Activated CD4-positive, alpha-beta memory T cell treated with anti-CD3 and anti-CD28 coated beads, Interleukin-2, amount 10 ng/mL, durations not matched to agents 7 days and 5 days (primary cell): ENCODE data around the gene ADAMTSL3. TPM values are rescaled to one million over a fixed set of nuclear protein-coding genes. Genes with fewer than 3 reads are reported as not detected.

ENCODE experiments used
- CTCF ChIA-PET: fragments of 350-600 bp; sonication (Branson Sonifier 250); formaldehyde crosslinking; loops from one replicate; lab custom pipeline; 2021; ENCODE audit warnings: antibody characterized with exemption, inconsistent platforms; lab: Charles Lee
- POLR2A ChIA-PET: fragments of 350-600 bp; sonication (Branson Sonifier 250); formaldehyde crosslinking; loops from one replicate; lab custom pipeline; 2021; ENCODE audit warnings: antibody characterized with exemption; lab: Charles Lee
- DNase-seq: peaks from one replicate; pipeline ENCODE4 v3.0.0-alpha.2; 2020
- H3K27ac Mint-ChIP-seq: one replicate; pipeline ENCODE4 v1.8.0; 2021; ENCODE audit warnings: mild to moderate bottlenecking, mixed read lengths
- H3K27me3 Mint-ChIP-seq: one replicate; pipeline ENCODE4 v1.8.0; 2021; ENCODE audit warnings: mixed read lengths
- H3K36me3 Mint-ChIP-seq: one replicate; pipeline ENCODE4 v1.8.0; 2021; ENCODE audit warnings: low read depth, mixed read lengths
- H3K4me1 Mint-ChIP-seq: one replicate; pipeline ENCODE4 v1.8.0; 2021; ENCODE audit warnings: mixed read lengths
- H3K4me3 Mint-ChIP-seq: one replicate; pipeline ENCODE4 v1.8.0; 2021; ENCODE audit warnings: mild to moderate bottlenecking, mixed read lengths
- H3K9me3 Mint-ChIP-seq: one replicate; pipeline ENCODE4 v1.8.0; 2021; ENCODE audit warnings: mixed read lengths
- total RNA-seq, 2 experiments: library from RNA; stranded (reverse); gene quantifications; one replicate each; pipeline ENCODE4 v1.2.3, GENCODE V29; 2021

The ADAMTSL3 gene
- total RNA-seq, 2 experiments from 2014 or later, result not detected

DNA sequence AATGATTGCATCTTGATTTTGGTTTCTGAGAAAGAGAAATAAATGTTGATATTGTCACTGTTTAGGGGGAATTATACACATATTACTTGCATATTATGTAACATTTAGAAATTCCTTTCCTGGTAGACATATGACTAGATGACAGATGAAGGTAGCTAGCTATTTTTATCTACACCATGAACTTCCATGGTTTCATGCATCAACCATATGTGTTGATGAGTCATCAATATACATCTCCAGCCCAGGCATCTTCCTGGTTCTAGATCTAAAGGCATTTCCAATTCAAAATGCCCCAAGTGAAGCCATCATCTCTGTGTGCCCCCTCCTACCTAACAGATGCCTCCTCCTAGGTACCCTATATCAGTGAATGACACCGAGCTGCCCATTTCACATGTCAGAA is 9.5 kb upstream of the ADAMTSL3 start:
- DNase-seq, result no peak
- CTCF ChIA-PET, result no interaction called here
- H3K4me1 Mint-ChIP-seq, result no peaks in the 10 kb centered on the region

DNA sequence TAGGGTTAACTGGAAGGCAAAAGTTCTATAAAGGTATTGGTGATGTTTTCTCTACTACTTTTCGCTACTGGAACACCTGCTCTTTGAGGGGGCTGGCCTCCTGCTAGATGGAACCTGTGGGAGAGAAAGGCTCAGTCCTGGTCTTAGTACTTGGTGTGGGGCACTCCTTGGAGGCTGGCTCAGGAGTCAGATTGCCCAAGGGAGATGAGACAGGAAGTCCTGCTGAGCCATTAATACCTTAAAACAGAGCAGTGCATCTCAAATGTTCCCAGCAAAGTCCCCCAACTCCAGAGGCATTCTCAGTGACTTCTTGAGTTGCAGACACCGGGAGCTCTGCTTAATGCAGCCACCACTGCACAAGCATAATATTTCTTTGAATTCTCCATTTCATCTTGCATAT is 3.1 kb upstream of the ADAMTSL3 start:
- DNase-seq, result no peak
- Mint-ChIP-seq H3K36me3 (no peaks in the 10 kb centered on the region), H3K4me3 (no peak overlapping the region), H3K4me1 (no peaks in the 10 kb centered on the region), H3K27ac (no peak overlapping the region), H3K27me3 (peaks cover 19% of the 10 kb centered on the region), H3K9me3 (no peaks in the 10 kb centered on the region)
- ChIA-PET CTCF (no interaction called here), POLR2A (no interaction called here)

More for the DNA sequence above, 9.5 kb upstream of the ADAMTSL3 start:
- peaks cover 6% of the 10 kb centered on the region for H3K9me3 Mint-ChIP-seq
- no peak overlapping the region for H3K4me3 Mint-ChIP-seq
- POLR2A ChIA-PET, result no interaction called here
- no peak overlapping the region for H3K27ac Mint-ChIP-seq
- H3K36me3 Mint-ChIP-seq, result no peaks in the 10 kb centered on the region
- H3K27me3 Mint-ChIP-seq, result no peaks in the 10 kb centered on the region

DNA sequence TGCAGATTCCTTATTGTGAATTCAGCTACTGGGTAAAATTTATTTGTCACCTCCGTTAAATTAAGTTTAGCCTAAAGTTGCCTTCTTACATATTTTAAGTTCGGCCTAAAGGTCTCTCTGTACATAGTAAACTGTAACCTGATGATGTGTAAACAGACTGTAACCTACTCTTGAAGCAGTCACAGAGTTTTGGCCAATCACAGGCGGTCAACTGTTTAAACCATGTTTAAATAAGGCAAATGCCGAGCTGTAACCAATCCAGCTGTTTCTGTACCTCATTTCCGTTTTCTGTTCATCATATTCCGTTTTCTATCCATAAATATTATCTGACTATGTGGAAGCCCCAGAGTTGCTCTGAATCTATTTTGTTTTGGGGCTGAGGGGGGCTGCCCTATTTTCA is 2.4 kb upstream of the ADAMTSL3 start:
- Mint-ChIP-seq H3K4me1 (no peaks in the 10 kb centered on the region), H3K27me3 (peaks cover 19% of the 10 kb centered on the region), H3K4me3 (no peak overlapping the region), H3K9me3 (no peaks in the 10 kb centered on the region), H3K36me3 (no peaks in the 10 kb centered on the region), H3K27ac (no peak overlapping the region)
- ChIA-PET CTCF (no interaction called here), POLR2A (no interaction called here)
- DNase-seq, result no peak

DNA sequence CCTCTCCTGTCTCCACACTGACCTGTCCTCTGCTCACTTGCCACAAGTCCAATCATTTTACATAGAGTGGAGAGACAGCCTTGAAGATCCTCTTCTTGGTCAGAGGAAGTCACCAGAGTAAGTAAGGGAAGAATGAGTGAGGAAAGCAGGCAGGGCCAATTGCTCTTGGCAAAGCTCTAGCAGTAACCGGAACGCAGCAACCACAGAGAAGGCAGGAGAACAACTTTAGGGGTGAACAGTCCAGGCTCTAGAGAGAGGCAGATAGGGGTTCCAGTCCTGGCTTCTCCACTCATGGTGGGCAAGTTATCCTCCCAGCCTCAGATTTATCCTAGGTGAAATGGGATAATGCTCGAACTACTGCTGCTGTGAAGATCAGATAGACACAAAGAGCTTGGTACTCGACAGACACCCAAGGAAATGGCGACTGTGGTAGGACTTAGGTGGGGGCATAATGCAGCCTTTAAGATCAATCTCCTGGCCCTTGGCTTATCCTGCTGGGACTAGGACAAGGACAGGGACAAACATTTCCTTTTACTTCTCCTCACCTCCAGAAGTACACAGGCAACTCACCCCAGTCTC is 1.2 kb upstream of the ADAMTSL3 start:
- H3K4me3 Mint-ChIP-seq, result no peak overlapping the region
- no peaks in the 10 kb centered on the region for H3K4me1 Mint-ChIP-seq
- no peaks in the 10 kb centered on the region for H3K9me3 Mint-ChIP-seq
- no peaks in the 10 kb centered on the region for H3K36me3 Mint-ChIP-seq
- POLR2A ChIA-PET, result no interaction called here
- H3K27ac Mint-ChIP-seq, result no peak overlapping the region
- no peak for DNase-seq
- peaks cover 19% of the 10 kb centered on the region for H3K27me3 Mint-ChIP-seq
- CTCF ChIA-PET, result no interaction called here

DNA sequence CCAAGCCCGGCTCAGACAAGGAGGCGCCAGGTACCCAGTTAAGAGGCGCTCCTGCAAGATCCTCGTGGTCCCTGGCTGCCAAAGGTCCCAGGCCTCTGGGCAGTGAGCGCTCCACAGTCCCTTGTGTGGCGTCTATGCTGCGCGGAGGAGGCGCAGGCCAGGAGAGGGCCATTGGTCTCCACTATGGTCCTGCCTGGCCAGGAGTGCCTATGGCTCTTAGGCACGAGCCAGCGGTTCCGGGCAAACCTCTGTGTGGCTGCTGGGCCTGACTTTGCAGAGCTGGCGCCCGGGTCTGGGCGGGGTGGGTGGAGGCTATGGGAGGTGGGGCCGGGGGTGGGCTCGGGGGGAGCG is 660 bp upstream of the ADAMTSL3 start:
- peaks cover 19% of the 10 kb centered on the region for H3K27me3 Mint-ChIP-seq
- H3K27ac Mint-ChIP-seq, result no peak overlapping the region
- DNase-seq, result no peak
- ChIA-PET POLR2A (no interaction called here), CTCF (no interaction called here)
- H3K4me3 Mint-ChIP-seq, result no peak overlapping the region
- no peaks in the 10 kb centered on the region for H3K9me3 Mint-ChIP-seq
- no peaks in the 10 kb centered on the region for H3K36me3 Mint-ChIP-seq
- no peaks in the 10 kb centered on the region for H3K4me1 Mint-ChIP-seq

DNA sequence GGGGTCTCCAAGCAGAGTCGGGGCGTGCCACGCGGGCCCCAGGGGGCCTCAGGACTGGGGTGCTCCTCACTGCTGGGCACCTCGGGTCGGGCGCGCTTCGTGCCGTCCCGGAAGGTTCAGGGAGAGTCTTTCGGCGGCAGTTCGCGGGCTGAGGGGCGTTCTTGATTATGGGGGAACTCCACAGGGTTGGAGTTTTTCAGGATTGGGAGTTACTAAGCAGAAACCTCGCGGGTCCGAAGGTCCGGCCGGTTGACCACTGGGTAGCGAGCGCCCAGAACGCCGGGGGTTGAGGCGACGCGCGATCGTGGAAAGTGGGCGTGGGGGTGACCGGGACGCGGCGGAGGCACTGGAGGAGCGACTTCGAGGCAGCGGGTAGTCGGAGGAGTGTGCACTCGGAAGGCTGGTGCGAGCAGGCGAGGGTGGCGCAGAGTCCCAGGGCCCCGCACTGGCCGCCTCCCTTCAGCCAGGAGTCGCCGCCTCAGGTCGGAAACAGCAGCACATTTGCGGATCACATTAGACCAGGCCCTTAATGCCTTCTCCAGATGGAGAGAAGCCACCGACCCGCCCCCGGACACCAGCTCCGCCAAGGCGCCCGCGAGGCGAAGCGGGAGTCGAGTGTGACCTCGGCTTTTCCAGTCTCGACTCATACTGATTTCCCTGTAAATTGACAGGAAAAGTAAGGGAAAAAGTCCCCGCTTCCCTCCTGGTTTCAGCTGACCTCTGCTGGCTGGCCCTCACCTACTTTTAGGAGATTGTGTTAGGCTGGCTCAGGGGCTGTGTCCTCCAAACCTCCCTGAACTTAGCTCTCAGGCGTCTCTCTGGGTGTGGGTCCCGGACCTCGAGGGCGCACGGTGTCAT is 685 bp downstream of the ADAMTSL3 start:
- H3K27me3 Mint-ChIP-seq, result peaks cover 19% of the 10 kb centered on the region
- no peak overlapping the region for H3K27ac Mint-ChIP-seq
- DNase-seq, result no peak
- POLR2A ChIA-PET, result no interaction called here
- no peaks in the 10 kb centered on the region for H3K4me1 Mint-ChIP-seq
- no peaks in the 10 kb centered on the region for H3K9me3 Mint-ChIP-seq
- no peak overlapping the region for H3K4me3 Mint-ChIP-seq
- H3K36me3 Mint-ChIP-seq, result no peaks in the 10 kb centered on the region
- CTCF ChIA-PET, result no interaction called here

DNA sequence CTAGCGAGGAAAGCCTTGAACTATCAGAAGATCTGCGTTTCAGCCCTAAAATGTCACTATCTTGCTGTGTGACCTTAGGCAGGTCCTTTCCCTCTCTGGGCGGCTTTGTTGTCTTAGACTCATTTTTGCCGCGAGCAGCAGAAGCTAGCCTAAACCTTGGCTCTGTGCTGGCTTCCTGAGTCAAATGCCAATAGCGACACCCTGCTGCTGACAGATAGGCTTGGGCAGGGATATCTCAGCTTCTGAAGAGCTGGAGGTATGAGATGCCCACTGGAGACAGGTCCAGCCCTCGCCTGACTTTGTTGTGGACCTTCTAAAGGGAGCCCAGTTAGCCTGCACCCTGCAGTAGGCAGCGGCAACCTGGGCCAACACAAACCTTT is 1.3 kb downstream of the ADAMTSL3 start:
- no peak for DNase-seq
- Mint-ChIP-seq H3K27ac (no peak overlapping the region), H3K4me1 (no peaks in the 10 kb centered on the region), H3K4me3 (no peak overlapping the region), H3K9me3 (no peaks in the 10 kb centered on the region), H3K36me3 (no peaks in the 10 kb centered on the region), H3K27me3 (peaks cover 19% of the 10 kb centered on the region)
- ChIA-PET CTCF (no interaction called here), POLR2A (no interaction called here)

DNA sequence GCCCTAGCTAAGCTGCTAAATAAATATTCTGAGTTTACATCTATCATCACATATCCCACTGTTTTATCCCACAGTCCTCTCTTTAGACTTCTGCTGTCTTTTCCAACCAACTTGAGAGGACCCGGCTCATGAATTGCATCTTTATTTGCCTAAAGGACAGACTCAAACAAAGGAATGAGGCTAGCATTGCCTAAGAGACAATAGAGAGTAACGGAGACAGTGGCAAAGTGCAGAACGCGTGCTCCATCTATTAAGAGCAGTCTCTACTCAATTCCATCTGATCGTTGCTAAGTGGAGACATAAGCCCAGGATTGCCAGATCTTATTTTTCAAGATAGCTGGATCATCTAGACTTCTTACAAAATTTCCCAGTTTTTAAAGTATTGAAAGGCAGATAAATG is 2.3 kb downstream of the ADAMTSL3 start:
- H3K27ac Mint-ChIP-seq, result no peak overlapping the region

DNA sequence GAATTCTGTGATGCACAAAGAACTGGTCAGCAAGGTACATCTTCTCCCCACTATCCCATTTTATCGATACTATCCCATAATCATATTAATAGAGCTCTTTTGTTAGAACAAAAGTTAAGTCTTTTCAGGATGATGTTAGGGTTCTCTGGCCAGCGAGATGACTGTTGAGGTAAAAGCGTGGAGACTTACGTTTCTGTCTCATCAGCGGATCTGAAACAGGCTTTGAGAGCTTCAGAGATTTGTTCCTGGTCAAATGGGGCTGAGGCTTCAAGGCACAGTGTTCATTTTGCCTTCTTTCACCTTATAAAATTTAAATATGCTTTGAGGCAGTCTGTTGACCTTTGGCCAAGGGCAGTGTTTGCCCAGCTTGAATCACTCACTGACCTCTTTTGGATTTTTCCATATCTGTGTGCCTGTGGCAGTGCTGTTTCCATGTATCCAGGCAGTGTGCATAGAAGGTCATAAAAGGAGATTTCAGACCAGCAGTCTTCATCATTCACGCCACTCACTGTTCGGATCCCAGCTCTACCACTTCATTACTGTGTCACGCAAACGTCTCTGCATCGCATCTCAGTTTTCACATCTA is 3.1 kb downstream of the ADAMTSL3 start:
- H3K9me3 Mint-ChIP-seq, result no peaks in the 10 kb centered on the region
- CTCF ChIA-PET, result interaction anchor here (1.0 kb wide), 1 partner anchor 12 kb away, joined by 3 read pairs; no protein-coding TSS in a partner anchor
- no peaks in the 10 kb centered on the region for H3K4me1 Mint-ChIP-seq
- no peak for DNase-seq
- POLR2A ChIA-PET, result no interaction called here
- H3K36me3 Mint-ChIP-seq, result no peaks in the 10 kb centered on the region
- no peak overlapping the region for H3K4me3 Mint-ChIP-seq
- H3K27me3 Mint-ChIP-seq, result peaks cover 19% of the 10 kb centered on the region
- no peak overlapping the region for H3K27ac Mint-ChIP-seq

More for the DNA sequence above, 2.3 kb downstream of the ADAMTSL3 start:
- Mint-ChIP-seq H3K4me1 (no peaks in the 10 kb centered on the region), H3K9me3 (no peaks in the 10 kb centered on the region), H3K4me3 (no peak overlapping the region), H3K36me3 (no peaks in the 10 kb centered on the region), H3K27me3 (peaks cover 19% of the 10 kb centered on the region)
- CTCF ChIA-PET, result no interaction called here
- POLR2A ChIA-PET, result no interaction called here
- DNase-seq, result no peak

DNA sequence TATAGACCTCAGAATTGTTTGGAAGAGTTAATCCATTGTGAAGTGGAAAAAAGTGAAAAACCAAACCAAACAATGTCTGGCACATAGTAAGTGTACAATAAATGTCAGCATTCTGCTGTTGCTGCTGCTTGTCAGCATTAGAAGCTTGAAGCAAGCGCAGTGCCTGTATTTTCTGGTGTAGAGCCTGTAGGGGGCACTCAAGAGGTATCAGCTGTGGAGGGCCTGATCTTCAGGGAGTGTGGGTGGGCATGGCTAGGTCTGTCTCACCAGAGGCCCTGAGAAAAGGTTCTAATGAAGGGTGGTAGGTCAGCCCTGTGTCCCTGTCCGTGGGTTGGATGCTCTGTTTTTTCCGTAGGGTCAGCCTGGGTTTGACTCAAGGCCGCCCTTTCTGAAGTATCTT is 3.6 kb downstream of the ADAMTSL3 start:
- H3K4me3 Mint-ChIP-seq, result no peak overlapping the region
- POLR2A ChIA-PET, result no interaction called here

DNA sequence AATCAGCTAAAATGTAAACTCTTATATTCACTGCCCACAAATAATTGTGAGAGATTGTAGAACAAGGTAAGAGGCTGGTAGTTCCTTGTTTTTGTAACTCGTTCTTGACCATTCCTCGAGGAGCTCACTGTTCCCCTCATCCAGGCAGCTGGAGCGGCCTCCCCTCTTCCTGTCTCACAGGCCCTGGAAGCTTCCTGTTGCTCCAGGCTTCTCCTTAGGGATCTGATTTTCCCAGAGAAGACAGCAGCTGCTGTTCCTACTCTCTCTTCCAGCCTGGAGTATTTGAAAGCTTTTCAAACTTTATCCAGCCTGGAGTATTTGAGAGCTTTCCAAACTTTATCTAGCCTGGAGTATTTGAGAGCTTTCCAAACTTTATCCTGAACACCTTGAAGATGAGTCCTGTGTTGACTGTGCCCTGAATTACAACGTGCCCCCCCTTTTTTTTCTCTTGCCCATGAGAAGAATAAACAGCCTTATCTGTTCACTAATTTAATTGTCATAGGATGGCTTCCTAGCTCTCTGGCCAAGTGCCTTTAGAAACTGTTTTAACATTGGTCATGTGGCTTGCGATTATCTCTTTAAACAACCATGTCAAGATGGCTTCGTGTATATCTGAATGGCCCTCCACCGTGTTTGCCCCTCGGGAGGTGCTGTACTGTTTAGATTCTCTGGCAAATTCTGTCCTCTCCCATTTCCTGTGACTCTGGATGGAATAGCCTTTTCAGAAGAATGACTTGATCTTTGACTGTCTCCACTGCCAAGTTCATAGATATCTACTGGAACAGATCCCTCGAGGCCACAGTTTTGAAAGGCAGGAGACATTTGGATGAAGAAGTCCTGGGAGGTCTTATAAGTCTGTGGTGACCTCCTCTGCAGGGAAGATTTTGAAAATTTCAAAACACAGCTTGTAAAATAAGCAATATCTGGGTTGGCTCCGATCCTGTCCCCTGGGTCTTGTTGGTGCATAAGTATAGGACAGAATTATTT is 4.8 kb downstream of the ADAMTSL3 start:
- H3K27ac Mint-ChIP-seq, result no peak overlapping the region
- H3K4me3 Mint-ChIP-seq, result no peak overlapping the region

More for the DNA sequence above, 3.6 kb downstream of the ADAMTSL3 start:
- H3K4me1 Mint-ChIP-seq, result no peaks in the 10 kb centered on the region
- CTCF ChIA-PET, result interaction anchor here (1.0 kb wide), 1 partner anchor 11 kb away, joined by 3 read pairs; no protein-coding TSS in a partner anchor
- H3K36me3 Mint-ChIP-seq, result no peaks in the 10 kb centered on the region
- H3K27me3 Mint-ChIP-seq, result peaks cover 17% of the 10 kb centered on the region
- no peak for DNase-seq
- no peaks in the 10 kb centered on the region for H3K9me3 Mint-ChIP-seq
- no peak overlapping the region for H3K27ac Mint-ChIP-seq

DNA sequence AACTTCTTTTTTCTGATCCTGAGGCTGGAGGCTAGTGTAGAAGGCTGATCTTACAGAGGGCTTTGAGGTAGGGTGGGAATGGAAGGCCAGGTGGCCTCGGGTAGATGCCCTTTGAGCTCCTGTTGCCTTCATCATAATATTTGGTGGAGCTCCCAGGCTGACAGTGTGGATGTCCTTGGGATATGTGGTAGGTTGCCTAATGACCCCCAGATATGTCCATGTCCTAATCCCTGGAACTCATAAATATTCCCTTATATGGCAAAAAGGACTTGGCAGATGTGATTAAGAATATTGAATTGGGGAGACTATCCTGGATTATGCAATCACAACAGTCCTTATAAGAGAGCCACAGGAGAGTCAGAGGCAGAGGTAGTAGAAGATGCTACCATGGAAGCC is 5.5 kb downstream of the ADAMTSL3 start:
- ChIA-PET POLR2A (no interaction called here), CTCF (no interaction called here)
- DNase-seq, result no peak
- Mint-ChIP-seq H3K9me3 (no peaks in the 10 kb centered on the region), H3K4me3 (no peak overlapping the region), H3K27me3 (peaks cover 9% of the 10 kb centered on the region), H3K27ac (no peak overlapping the region), H3K4me1 (no peaks in the 10 kb centered on the region), H3K36me3 (no peaks in the 10 kb centered on the region)

More for the DNA sequence above, 4.8 kb downstream of the ADAMTSL3 start:
- Mint-ChIP-seq H3K27me3 (peaks cover 9% of the 10 kb centered on the region), H3K9me3 (no peaks in the 10 kb centered on the region), H3K4me1 (no peaks in the 10 kb centered on the region), H3K36me3 (no peaks in the 10 kb centered on the region)
- ChIA-PET CTCF (no interaction called here), POLR2A (no interaction called here)
- DNase-seq, result no peak

DNA sequence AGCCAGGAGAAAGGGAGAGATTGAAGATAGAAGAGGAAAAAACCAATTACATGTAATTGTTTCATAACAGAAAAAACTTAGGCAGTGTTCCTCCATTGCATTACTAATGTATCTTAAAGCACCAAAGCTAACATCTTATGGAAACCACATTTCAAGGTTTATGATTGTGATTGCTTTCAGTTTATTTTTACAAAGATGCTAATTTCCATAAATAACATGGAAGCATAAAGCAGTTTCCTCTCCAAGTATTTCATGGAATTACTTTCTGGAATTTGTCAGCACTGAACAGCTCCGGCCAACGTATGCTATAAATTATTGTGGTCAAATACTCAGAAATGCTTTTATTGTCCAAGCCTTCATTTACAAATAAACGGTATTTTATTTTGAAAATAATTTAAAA is 11.6 kb downstream of the ADAMTSL3 start:
- H3K36me3 Mint-ChIP-seq, result no peaks in the 10 kb centered on the region
- H3K9me3 Mint-ChIP-seq, result no peaks in the 10 kb centered on the region
- no peak for DNase-seq
- ChIA-PET CTCF (no interaction called here), POLR2A (no interaction called here)
- no peaks in the 10 kb centered on the region for H3K4me1 Mint-ChIP-seq
- H3K27me3 Mint-ChIP-seq, result no peaks in the 10 kb centered on the region
- no peak overlapping the region for H3K4me3 Mint-ChIP-seq
- no peak overlapping the region for H3K27ac Mint-ChIP-seq
